ENCODE measurements around the gene CACNA1A.
"Not testable (repeated sequence)": the region's sequence is repeated elsewhere in the genome, so short reads cannot be mapped to it uniquely, and the experiment has no call there.

CACNA1A gene

DNA sequence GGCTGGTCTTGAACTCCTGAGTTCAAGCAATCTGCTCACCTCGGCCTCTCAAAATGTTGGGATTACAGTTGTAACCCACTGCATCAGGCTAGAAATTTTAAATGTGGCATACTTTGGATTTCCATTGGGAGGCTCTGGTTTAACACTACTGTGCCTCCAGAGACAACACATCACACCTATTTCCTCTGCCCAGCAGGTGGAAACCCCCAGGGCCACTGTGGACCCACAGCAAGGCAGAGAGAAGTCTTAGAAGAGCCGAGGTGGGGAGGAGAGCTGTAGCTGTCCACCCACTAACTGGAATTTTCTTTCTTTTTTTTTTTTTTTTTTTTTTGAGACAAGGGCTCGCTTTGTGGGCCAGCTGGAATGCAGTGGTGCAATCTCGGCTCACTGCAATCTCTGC is 316.7 kb downstream of the CACNA1A start:
- Histone ChIP-seq H3K4me3 (ENCODE audit: insufficient read depth, low read length, poor library complexity, severe bottlenecking) (no peak overlapping the region), H3K9ac (ENCODE audit: low read length) (no peak overlapping the region), H3K9me2 (replicated peaks; ENCODE audit: insufficient read depth, low read length) (no peaks in the 10 kb centered on the region), H3F3A (ENCODE audit: insufficient read depth) (no peaks in the 10 kb centered on the region), H3K27ac (ENCODE audit: low read depth, low read length) (no peak overlapping the region), H3K36me3 (ENCODE audit: low read length) (no peaks in the 10 kb centered on the region), H3K9me3 (ENCODE audit: insufficient read depth, low read length) (no peaks in the 10 kb centered on the region), H3K4me2 (ENCODE audit: low read depth, low read length, poor library complexity, severe bottlenecking) (no peak overlapping the region), H4K20me1 (ENCODE audit: low read depth, low read length) (no peaks in the 10 kb centered on the region), H3K27me3 (ENCODE audit: low read length) (no peaks in the 10 kb centered on the region), H3K79me2 (ENCODE audit: insufficient read depth, low read length) (no peaks in the 10 kb centered on the region), H2AFZ (ENCODE audit: low read depth, low read length, severe bottlenecking) (no peak overlapping the region)
- TF ChIP-seq, protein P1, sequence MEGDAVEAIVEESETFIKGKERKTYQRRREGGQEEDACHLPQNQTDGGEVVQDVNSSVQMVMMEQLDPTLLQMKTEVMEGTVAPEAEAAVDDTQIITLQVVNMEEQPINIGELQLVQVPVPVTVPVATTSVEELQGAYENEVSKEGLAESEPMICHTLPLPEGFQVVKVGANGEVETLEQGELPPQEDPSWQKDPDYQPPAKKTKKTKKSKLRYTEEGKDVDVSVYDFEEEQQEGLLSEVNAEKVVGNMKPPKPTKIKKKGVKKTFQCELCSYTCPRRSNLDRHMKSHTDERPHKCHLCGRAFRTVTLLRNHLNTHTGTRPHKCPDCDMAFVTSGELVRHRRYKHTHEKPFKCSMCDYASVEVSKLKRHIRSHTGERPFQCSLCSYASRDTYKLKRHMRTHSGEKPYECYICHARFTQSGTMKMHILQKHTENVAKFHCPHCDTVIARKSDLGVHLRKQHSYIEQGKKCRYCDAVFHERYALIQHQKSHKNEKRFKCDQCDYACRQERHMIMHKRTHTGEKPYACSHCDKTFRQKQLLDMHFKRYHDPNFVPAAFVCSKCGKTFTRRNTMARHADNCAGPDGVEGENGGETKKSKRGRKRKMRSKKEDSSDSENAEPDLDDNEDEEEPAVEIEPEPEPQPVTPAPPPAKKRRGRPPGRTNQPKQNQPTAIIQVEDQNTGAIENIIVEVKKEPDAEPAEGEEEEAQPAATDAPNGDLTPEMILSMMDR (IDR thresholded peaks at IDR 0.05; ENCODE audit: insufficient read depth, low read length, poor library complexity, severe bottlenecking): no peak
- no peak for TF ChIP-seq EZH2phosphoT487 (conservative IDR thresholded peaks at IDR 0.05; ENCODE audit: low read length)

DNA sequence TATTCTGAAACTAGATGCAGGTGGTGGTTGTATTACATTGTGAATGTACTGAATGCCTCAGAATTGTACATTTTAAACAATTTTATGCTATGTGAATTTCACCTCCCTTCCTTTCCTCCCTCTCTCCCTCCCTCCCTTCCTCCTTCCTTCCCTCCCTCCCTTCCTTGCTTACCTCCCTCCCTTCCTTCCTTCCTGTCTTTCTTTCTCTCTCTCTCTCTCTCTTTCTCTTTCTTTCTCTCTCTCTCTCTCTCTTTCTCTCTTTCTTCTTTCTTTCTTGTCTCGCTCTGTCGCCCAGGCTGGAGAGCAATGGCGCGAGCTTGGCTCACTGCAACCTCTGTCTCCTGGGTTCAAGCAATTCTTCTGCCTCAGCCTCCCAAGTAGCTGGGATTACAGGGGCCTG is 318.9 kb downstream of the CACNA1A start:
- Histone ChIP-seq H3K36me3 (ENCODE audit: low read length) (no peaks in the 10 kb centered on the region), H3K27me3 (ENCODE audit: low read length) (no peaks in the 10 kb centered on the region), H2AFZ (ENCODE audit: low read depth, low read length, severe bottlenecking) (no peak overlapping the region), H3K9ac (ENCODE audit: low read length) (no peak overlapping the region), H3F3A (ENCODE audit: insufficient read depth) (no peaks in the 10 kb centered on the region), H3K4me3 (ENCODE audit: insufficient read depth, low read length, poor library complexity, severe bottlenecking) (no peak overlapping the region), H3K79me2 (ENCODE audit: insufficient read depth, low read length) (no peaks in the 10 kb centered on the region), H3K9me2 (replicated peaks; ENCODE audit: insufficient read depth, low read length) (no peaks in the 10 kb centered on the region), H4K20me1 (ENCODE audit: low read depth, low read length) (no peaks in the 10 kb centered on the region), H3K27ac (ENCODE audit: low read depth, low read length) (no peak overlapping the region), H3K9me3 (ENCODE audit: insufficient read depth, low read length) (no peaks in the 10 kb centered on the region), H3K4me2 (ENCODE audit: low read depth, low read length, poor library complexity, severe bottlenecking) (no peak overlapping the region)
- TF ChIP-seq EZH2phosphoT487 (conservative IDR thresholded peaks at IDR 0.05; ENCODE audit: low read length): no peak
- TF ChIP-seq, protein P1 (IDR thresholded peaks at IDR 0.05; ENCODE audit: insufficient read depth, low read length, poor library complexity, severe bottlenecking): no peak

DNA sequence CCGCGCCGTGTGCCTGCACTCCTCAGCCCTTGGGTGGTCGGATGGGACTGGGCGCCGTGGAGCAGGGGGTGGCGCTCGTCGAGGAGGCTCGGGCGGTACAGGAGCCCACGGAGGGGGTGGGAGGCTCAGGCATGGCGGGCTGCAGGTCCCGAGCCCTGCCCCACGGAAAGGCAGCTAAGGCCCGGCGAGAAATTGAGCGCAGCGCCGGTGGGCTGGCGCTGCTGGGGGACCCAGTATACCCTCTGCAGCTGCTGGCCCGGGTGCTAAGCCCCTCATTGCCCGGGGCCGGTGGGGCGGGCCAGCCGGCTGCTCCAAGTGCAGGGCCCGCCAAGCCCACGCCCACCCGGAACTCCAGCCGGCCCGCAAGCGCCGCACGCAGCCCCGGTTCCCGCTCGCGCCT is 319.6 kb downstream of the CACNA1A start:
- H2AFZ ChIP-seq (ENCODE audit: low read depth, low read length, severe bottlenecking); H3K79me2 ChIP-seq (ENCODE audit: insufficient read depth, low read length); H3K27me3 ChIP-seq (ENCODE audit: low read length); H3K9me3 ChIP-seq (ENCODE audit: insufficient read depth, low read length); H4K20me1 ChIP-seq (ENCODE audit: low read depth, low read length); H3K4me2 ChIP-seq (ENCODE audit: low read depth, low read length, poor library complexity, severe bottlenecking); H3K9me2 ChIP-seq (replicated peaks; ENCODE audit: insufficient read depth, low read length); H3K9ac ChIP-seq (ENCODE audit: low read length); H3K27ac ChIP-seq (ENCODE audit: low read depth, low read length); H3F3A ChIP-seq (ENCODE audit: insufficient read depth); H3K4me3 ChIP-seq (ENCODE audit: insufficient read depth, low read length, poor library complexity, severe bottlenecking); H3K36me3 ChIP-seq (ENCODE audit: low read length): not testable (repeated sequence)

DNA sequence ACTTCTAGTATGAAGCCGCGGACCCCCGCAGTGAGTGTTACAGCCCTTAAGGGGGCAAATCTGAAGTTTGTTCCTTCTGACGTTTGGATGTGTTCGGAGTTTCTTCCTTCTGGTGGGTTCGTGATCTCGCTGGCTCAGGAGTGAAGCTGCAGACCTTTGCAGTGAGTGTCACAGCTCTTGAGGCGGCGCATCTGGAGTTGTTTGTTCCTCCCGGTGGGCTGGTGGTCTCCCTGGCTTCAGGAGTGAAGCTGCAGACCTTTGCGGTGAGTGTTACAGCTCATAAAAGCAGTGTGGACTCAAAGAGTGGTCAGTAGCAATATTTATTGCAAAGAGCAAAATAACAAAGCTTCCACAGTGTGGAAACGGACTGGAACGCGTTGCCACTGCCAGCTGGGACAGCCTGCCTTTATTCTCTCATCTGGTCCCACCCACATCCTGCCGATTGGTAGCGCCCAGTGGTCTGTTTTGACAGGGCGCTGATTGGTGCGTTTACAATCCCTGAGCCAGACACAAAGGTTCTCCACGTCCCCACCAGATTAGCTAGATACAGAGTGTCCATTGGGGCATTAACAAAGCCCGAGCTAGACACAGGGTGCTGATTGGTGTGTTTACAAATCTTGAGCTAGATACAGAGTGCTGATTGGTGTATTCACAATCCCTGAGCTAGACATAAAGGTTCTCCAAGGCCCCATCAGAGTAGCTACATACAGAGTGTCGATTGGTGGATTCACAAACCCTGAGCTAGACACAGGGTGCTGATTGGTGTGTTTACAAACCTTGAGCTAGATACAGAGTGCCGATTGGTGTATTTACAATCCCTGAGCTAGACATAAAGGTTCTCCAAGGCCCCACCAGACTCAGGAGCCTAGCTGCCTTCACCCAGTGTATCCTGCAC is 320.3 kb downstream of the CACNA1A start:
- H3F3A ChIP-seq (ENCODE audit: insufficient read depth); H4K20me1 ChIP-seq (ENCODE audit: low read depth, low read length); H3K9me2 ChIP-seq (replicated peaks; ENCODE audit: insufficient read depth, low read length); H2AFZ ChIP-seq (ENCODE audit: low read depth, low read length, severe bottlenecking); H3K4me2 ChIP-seq (ENCODE audit: low read depth, low read length, poor library complexity, severe bottlenecking); H3K27ac ChIP-seq (ENCODE audit: low read depth, low read length); H3K9me3 ChIP-seq (ENCODE audit: insufficient read depth, low read length); H3K36me3 ChIP-seq (ENCODE audit: low read length); H3K9ac ChIP-seq (ENCODE audit: low read length); H3K4me3 ChIP-seq (ENCODE audit: insufficient read depth, low read length, poor library complexity, severe bottlenecking); H3K79me2 ChIP-seq (ENCODE audit: insufficient read depth, low read length); H3K27me3 ChIP-seq (ENCODE audit: low read length): not testable (repeated sequence)

DNA sequence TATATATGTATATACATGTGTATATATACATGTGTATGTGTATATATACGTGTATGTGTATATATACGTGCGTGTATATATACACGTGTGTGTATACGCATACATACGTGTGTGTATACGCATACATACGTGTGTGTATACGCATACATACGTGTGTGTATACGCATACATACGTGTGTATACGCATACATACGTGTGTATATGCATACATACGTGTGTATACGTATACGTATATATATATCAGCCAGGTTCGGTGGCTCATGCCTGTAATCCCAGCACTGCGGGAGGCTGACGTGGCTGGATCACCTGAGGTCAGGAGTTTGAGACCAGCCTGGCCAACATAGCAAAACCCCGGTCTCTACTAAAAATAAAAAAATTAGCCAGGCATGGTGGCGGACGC is 321.4 kb downstream of the CACNA1A start:
- H3K9ac ChIP-seq (ENCODE audit: low read length); H3K9me3 ChIP-seq (ENCODE audit: insufficient read depth, low read length); H3K27ac ChIP-seq (ENCODE audit: low read depth, low read length); H3K4me3 ChIP-seq (ENCODE audit: insufficient read depth, low read length, poor library complexity, severe bottlenecking); H4K20me1 ChIP-seq (ENCODE audit: low read depth, low read length); H3F3A ChIP-seq (ENCODE audit: insufficient read depth); H3K4me2 ChIP-seq (ENCODE audit: low read depth, low read length, poor library complexity, severe bottlenecking); H2AFZ ChIP-seq (ENCODE audit: low read depth, low read length, severe bottlenecking); H3K9me2 ChIP-seq (replicated peaks; ENCODE audit: insufficient read depth, low read length); H3K79me2 ChIP-seq (ENCODE audit: insufficient read depth, low read length); H3K36me3 ChIP-seq (ENCODE audit: low read length); H3K27me3 ChIP-seq (ENCODE audit: low read length): not testable (repeated sequence)

All from SU-DHL-6 (cell line).